GM23338 (cell line): ENCODE measurements around the gene VAMP7. TPM values are rescaled to one million over a fixed set of nuclear protein-coding genes. Genes with fewer than 3 reads are reported as not detected.

Experiments used
- ATAC-seq: fragments of 200-7000 bp; cut with Tn5 transposase; 3 replicates; pipeline ENCODE4 v1.9.1; 2020
- DNase-seq: peaks from one replicate; pipeline ENCODE4 v3.0.0-alpha.2; 2015; ENCODE audit warnings: low spot score
- H2AFZ ChIP-seq: fragments of 200-600 bp; sonication (generic); 2 replicates; pipeline ENCODE4 v1.8.0; 2016; ENCODE audit warnings: antibody characterized with exemption, mild to moderate bottlenecking, moderate library complexity
- H3F3A ChIP-seq: fragments of 200-600 bp; sonication (generic); replicated peaks from 2 replicates; pipeline ENCODE4 v1.8.0; 2017; ENCODE audit warnings: antibody characterized with exemption, mixed run types, low read depth
- H3K27ac ChIP-seq: fragments of 200-600 bp; sonication (generic); 2 replicates; pipeline ENCODE4 v1.6.1; 2016; ENCODE audit warnings: low read depth
- H3K27me3 ChIP-seq: fragments of 200-600 bp; sonication (generic); 2 replicates; pipeline ENCODE4 v1.8.0; 2016; ENCODE audit warnings: mild to moderate bottlenecking, mixed run types, moderate library complexity; ENCODE audit not compliant: insufficient read depth
- H3K36me3 ChIP-seq: fragments of 200-600 bp; sonication (generic); 2 replicates; pipeline ENCODE4 v1.8.0; 2016; ENCODE audit warnings: mild to moderate bottlenecking; ENCODE audit not compliant: insufficient read depth
- H3K4me1 ChIP-seq: fragments of 200-600 bp; sonication (generic); 2 replicates; pipeline ENCODE4 v1.8.0; 2016; ENCODE audit warnings: mild to moderate bottlenecking, moderate library complexity; ENCODE audit not compliant: insufficient read depth
- H3K4me2 ChIP-seq: fragments of 200-600 bp; sonication (generic); 2 replicates; pipeline ENCODE4 v1.7.1; 2017; ENCODE audit warnings: mixed run types
- H3K4me3 ChIP-seq: fragments of 200-600 bp; sonication (generic); 2 replicates; pipeline ENCODE4 v1.6.1; 2016; ENCODE audit warnings: mixed run types
- H3K79me2 ChIP-seq: fragments of 200-600 bp; sonication (generic); replicated peaks from 2 replicates; pipeline ENCODE4 v1.8.0; 2017; ENCODE audit warnings: mild to moderate bottlenecking; ENCODE audit not compliant: insufficient read depth
- H3K9me2 ChIP-seq: fragments of 200-600 bp; sonication (generic); 2 replicates; pipeline ENCODE4 v1.8.0; 2017; ENCODE audit not compliant: insufficient read depth
- H4K20me1 ChIP-seq: fragments of 200-600 bp; sonication (generic); replicated peaks from 2 replicates; pipeline ENCODE4 v1.8.0; 2017; ENCODE audit warnings: mild to moderate bottlenecking; ENCODE audit not compliant: insufficient read depth
- H3K27ac Mint-ChIP-seq: 2 replicates; pipeline ENCODE4 v1.8.0; 2020; ENCODE audit warnings: inconsistent platforms, mild to moderate bottlenecking, moderate library complexity, mixed read lengths
- H3K27me3 Mint-ChIP-seq: 3 replicates; pipeline ENCODE4 v1.8.0; 2022; ENCODE audit warnings: low read depth, mild to moderate bottlenecking, moderate library complexity, mixed read lengths, inconsistent platforms; ENCODE audit not compliant: insufficient read depth, poor library complexity
- H3K36me3 Mint-ChIP-seq: 3 replicates; pipeline ENCODE4 v1.8.0; 2021; ENCODE audit warnings: low read depth, mild to moderate bottlenecking, inconsistent platforms, moderate library complexity, mixed read lengths
- H3K4me1 Mint-ChIP-seq: 3 replicates; pipeline ENCODE4 v1.8.0; 2020; ENCODE audit warnings: mild to moderate bottlenecking, inconsistent platforms, mixed read lengths
- H3K4me3 Mint-ChIP-seq: 3 replicates; pipeline ENCODE4 v1.8.0; 2021; ENCODE audit warnings: moderate library complexity, mild to moderate bottlenecking, inconsistent platforms, mixed read lengths
- H3K9me3 Mint-ChIP-seq: 3 replicates; pipeline ENCODE4 v1.8.0; 2020; ENCODE audit warnings: moderate library complexity, mild to moderate bottlenecking, inconsistent platforms, mixed read lengths
- CREB1 ChIP-seq: fragments of 250-450 bp; sonication (Bioruptor Pico); IDR thresholded peaks from 2 replicates; pipeline ENCODE4 v1.5.0; 2020; ENCODE audit warnings: low read depth, mild to moderate bottlenecking, moderate library complexity
- EZH2 ChIP-seq: fragments of 200-600 bp; sonication (generic); IDR thresholded peaks from one replicate; pipeline ENCODE4 v1.8.0; 2017; ENCODE audit warnings: antibody characterized with exemption, mild to moderate bottlenecking, low read depth; ENCODE audit not compliant: unreplicated experiment
- EZH2phosphoT487 ChIP-seq: fragments of 200-600 bp; sonication (generic); IDR thresholded peaks from one replicate; pipeline ENCODE4 v1.8.1; 2018; ENCODE audit warnings: antibody characterized with exemption; ENCODE audit not compliant: unreplicated experiment
- JUNB ChIP-seq: IDR thresholded peaks from one replicate; pipeline ENCODE4 v1.6.1; 2016; ENCODE audit warnings: antibody characterized with exemption; ENCODE audit not compliant: unreplicated experiment
- NANOG ChIP-seq: IDR thresholded peaks from 2 replicates; pipeline ENCODE4 v1.6.1; 2016; ENCODE audit warnings: antibody characterized with exemption, borderline replicate concordance
- POLR2AphosphoS5 ChIP-seq: IDR thresholded peaks from 2 replicates; pipeline ENCODE4 v1.6.1; 2016; ENCODE audit warnings: antibody characterized with exemption, low read depth
- STAT1 ChIP-seq: IDR thresholded peaks from one replicate; pipeline ENCODE4 v1.6.1; 2016; ENCODE audit warnings: antibody characterized with exemption; ENCODE audit not compliant: unreplicated experiment
- ZNF114 ChIP-seq: fragments of 250-450 bp; sonication (Bioruptor Pico); IDR thresholded peaks from 2 replicates; pipeline ENCODE4 v1.5.0; 2020; ENCODE audit warnings: mild to moderate bottlenecking, moderate library complexity
- ZNF331 ChIP-seq: fragments of 250-450 bp; sonication (Bioruptor Pico); IDR thresholded peaks from 2 replicates; pipeline ENCODE4 v1.5.0; 2020; ENCODE audit warnings: low read depth, mild to moderate bottlenecking, moderate library complexity
- polyA plus RNA-seq: library from polyadenylated mRNA; unstranded; fragments of >200 nt; fragmentation: Nextera tagmentation; extraction: Ambion mirVana; gene quantifications from 2 replicates; pipeline ENCODE4 v1.2.1, GENCODE V29; 2016
- total RNA-seq: library from RNA; depleted of rRNA; stranded (reverse); fragments of >200 nt; shearing (Covaris generic); gene quantifications from 2 replicates; pipeline ENCODE4 v1.2.3, GENCODE V29; 2014
- TF ChIP-seq, protein P1 (sequence below): IDR thresholded peaks from 2 replicates; pipeline ENCODE4 v1.6.1; 2016; ENCODE audit warnings: antibody characterized with exemption
- TF ChIP-seq, protein P2 (sequence below), 2 experiments: fragments of 200-600 bp in 1 of 2; sonication (generic) in 1 of 2; conservative IDR thresholded peaks; 2 replicates each; pipeline versions ENCODE4 v1.5.1 to v1.6.1; 2016 to 2017; ENCODE audit warnings: antibody characterized with exemption in 2 of 2, low read depth in 2 of 2, mild to moderate bottlenecking in 2 of 2, moderate library complexity in 1 of 2

Gene VAMP7
- total and polyA plus RNA-seq, 2 experiments from 2014 or later = 14.0 to 22.7 TPM

DNA sequence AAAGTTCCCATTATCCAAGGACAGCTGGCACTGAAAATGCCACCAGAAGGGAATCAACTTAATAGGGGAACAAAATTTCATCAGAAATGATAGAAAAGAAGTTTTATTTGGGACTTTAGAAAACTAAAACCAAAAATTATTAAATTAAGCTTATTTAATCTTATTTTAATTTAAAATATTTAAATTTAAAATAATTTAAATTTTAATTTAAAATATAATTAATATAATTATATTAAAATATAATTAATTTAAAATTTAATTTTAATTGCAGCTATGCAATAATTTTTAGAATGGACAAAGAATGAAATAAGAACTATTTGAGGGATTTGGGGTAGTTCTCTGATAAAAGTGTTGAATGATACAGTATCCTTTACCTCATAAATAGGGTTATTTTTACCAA is 10.2 kb upstream of the VAMP7 start:
- ATAC-seq (no peak), DNase-seq (no peak)
- Mint-ChIP-seq H3K36me3 (peaks cover 12% of the 10 kb centered on the region), H3K27me3 (no peaks in the 10 kb centered on the region), H3K27ac (no peak overlapping the region), H3K4me1 (no peaks in the 10 kb centered on the region), H3K9me3 (peaks cover 80% of the 10 kb centered on the region), H3K4me3 (no peak overlapping the region)
- H4K20me1 ChIP-seq = no peaks in the 10 kb centered on the region
- no peak overlapping the region for H3K27ac ChIP-seq
- no peak for TF ChIP-seq STAT1
- no peak for TF ChIP-seq ZNF331 (CRISPR knock-in tag)
- TF ChIP-seq, protein P1, sequence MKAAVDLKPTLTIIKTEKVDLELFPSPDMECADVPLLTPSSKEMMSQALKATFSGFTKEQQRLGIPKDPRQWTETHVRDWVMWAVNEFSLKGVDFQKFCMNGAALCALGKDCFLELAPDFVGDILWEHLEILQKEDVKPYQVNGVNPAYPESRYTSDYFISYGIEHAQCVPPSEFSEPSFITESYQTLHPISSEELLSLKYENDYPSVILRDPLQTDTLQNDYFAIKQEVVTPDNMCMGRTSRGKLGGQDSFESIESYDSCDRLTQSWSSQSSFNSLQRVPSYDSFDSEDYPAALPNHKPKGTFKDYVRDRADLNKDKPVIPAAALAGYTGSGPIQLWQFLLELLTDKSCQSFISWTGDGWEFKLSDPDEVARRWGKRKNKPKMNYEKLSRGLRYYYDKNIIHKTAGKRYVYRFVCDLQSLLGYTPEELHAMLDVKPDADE = no peak
- TF ChIP-seq EZH2 = no peak
- TF ChIP-seq EZH2phosphoT487 = no peak
- no peak for TF ChIP-seq POLR2AphosphoS5
- TF ChIP-seq, protein P2, sequence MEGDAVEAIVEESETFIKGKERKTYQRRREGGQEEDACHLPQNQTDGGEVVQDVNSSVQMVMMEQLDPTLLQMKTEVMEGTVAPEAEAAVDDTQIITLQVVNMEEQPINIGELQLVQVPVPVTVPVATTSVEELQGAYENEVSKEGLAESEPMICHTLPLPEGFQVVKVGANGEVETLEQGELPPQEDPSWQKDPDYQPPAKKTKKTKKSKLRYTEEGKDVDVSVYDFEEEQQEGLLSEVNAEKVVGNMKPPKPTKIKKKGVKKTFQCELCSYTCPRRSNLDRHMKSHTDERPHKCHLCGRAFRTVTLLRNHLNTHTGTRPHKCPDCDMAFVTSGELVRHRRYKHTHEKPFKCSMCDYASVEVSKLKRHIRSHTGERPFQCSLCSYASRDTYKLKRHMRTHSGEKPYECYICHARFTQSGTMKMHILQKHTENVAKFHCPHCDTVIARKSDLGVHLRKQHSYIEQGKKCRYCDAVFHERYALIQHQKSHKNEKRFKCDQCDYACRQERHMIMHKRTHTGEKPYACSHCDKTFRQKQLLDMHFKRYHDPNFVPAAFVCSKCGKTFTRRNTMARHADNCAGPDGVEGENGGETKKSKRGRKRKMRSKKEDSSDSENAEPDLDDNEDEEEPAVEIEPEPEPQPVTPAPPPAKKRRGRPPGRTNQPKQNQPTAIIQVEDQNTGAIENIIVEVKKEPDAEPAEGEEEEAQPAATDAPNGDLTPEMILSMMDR (conservative IDR thresholded peaks at IDR 0.05; ENCODE audit: low read depth in 2 of 2) = no peak
- TF ChIP-seq ZNF114 (CRISPR knock-in tag) = no peak
- no peak for TF ChIP-seq NANOG
- TF ChIP-seq CREB1 = no peak
- TF ChIP-seq JUNB = no peak
- no peak overlapping the region for H3K4me2 ChIP-seq
- no peaks in the 10 kb centered on the region for H3K27me3 ChIP-seq
- H3K79me2 ChIP-seq = no peaks in the 10 kb centered on the region
- H3K9me2 ChIP-seq = peaks cover 6% of the 10 kb centered on the region; the same call in 1 of the 2 replicates
- H3K36me3 ChIP-seq = peaks cover 2% of the 10 kb centered on the region; the same call in 1 of the 2 replicates
- H2AFZ ChIP-seq = no peak overlapping the region
- no peaks in the 10 kb centered on the region for H3F3A ChIP-seq
- H3K4me1 ChIP-seq = no peaks in the 10 kb centered on the region
- no peak overlapping the region for H3K4me3 ChIP-seq

DNA sequence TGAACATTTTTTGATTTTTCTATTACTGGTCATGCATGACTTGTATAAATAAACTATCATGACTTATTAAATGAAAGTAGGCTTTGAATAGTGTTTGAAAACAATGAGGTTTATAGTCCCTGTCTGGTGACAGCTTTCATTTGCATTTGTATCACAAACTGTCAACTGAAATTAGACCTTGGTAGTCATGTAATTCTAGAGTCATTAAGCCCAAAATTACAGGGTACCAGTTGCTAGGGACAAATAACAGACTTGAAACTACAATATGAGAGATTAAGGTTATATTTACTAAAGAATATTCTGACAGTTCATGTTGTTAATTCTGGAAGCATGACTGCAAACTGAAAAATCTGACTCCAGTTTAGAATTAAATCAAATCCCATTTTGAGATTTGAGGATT is 9.2 kb upstream of the VAMP7 start:
- H3K36me3 ChIP-seq = no peaks in the 10 kb centered on the region
- Mint-ChIP-seq H3K36me3 (peaks cover 12% of the 10 kb centered on the region), H3K27ac (no peak overlapping the region), H3K27me3 (no peaks in the 10 kb centered on the region), H3K4me1 (no peaks in the 10 kb centered on the region), H3K9me3 (peaks cover 73% of the 10 kb centered on the region), H3K4me3 (no peak overlapping the region)
- no peak overlapping the region for H2AFZ ChIP-seq
- TF ChIP-seq POLR2AphosphoS5 = no peak
- TF ChIP-seq, protein P2 (conservative IDR thresholded peaks at IDR 0.05; ENCODE audit: low read depth in 2 of 2) = no peak
- TF ChIP-seq EZH2 = no peak
- no peak for TF ChIP-seq ZNF114 (CRISPR knock-in tag)
- TF ChIP-seq EZH2phosphoT487 = no peak
- H3K4me3 ChIP-seq = no peak overlapping the region
- DNase-seq = no peak
- no peak overlapping the region for H3K27ac ChIP-seq
- no peaks in the 10 kb centered on the region for H3K4me1 ChIP-seq
- no peak for ATAC-seq
- no peaks in the 10 kb centered on the region for H3K27me3 ChIP-seq
- no peaks in the 10 kb centered on the region for H3F3A ChIP-seq
- H3K4me2 ChIP-seq = no peak overlapping the region
- no peaks in the 10 kb centered on the region for H4K20me1 ChIP-seq
- H3K9me2 ChIP-seq = peaks cover 6% of the 10 kb centered on the region; the same call in 1 of the 2 replicates
- no peaks in the 10 kb centered on the region for H3K79me2 ChIP-seq
